ENCODE data around the gene ARHGAP26. TPM values are rescaled to one million over a fixed set of nuclear protein-coding genes. Genes with fewer than 3 reads are reported as not detected.

Gene ARHGAP26
- total RNA-seq, 6 experiments from 2014 or later: 6.7 to 14.5 (median 8.3) TPM

DNA sequence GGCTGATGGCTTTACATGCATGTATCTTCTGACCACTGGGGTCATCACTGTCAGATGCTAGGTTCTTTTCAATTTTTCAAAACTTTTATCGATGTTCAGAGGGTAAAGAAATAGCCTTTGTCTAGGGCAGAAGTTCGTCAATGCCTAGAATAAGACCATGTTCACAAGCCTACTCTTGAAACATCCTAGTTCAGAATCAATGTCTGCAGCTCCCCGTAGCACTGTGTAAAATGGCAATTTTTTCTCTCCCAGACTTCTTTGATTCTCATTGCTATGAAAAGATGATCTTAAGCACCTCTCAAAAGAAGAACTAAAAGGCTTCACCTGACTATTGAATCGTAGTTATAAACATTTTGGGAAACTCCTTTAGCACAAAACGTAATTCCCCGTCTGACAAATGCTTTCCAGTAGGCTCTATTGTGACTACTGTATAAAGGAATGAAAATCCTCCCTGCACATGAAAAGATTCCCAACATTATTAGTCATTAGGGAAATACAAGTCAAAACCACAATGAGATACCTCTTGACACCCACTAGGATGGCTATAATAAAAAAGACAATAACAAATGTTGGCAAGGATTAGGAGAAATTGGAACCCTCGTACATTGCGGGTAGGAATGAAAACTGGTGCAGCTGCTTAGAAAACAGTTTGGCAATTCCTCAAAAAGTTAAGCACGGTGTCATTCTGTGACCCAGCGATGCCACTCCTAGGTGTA is 263.5 kb downstream of the ARHGAP26 start:
- TF ChIP-seq, protein P1, sequence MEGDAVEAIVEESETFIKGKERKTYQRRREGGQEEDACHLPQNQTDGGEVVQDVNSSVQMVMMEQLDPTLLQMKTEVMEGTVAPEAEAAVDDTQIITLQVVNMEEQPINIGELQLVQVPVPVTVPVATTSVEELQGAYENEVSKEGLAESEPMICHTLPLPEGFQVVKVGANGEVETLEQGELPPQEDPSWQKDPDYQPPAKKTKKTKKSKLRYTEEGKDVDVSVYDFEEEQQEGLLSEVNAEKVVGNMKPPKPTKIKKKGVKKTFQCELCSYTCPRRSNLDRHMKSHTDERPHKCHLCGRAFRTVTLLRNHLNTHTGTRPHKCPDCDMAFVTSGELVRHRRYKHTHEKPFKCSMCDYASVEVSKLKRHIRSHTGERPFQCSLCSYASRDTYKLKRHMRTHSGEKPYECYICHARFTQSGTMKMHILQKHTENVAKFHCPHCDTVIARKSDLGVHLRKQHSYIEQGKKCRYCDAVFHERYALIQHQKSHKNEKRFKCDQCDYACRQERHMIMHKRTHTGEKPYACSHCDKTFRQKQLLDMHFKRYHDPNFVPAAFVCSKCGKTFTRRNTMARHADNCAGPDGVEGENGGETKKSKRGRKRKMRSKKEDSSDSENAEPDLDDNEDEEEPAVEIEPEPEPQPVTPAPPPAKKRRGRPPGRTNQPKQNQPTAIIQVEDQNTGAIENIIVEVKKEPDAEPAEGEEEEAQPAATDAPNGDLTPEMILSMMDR (IDR thresholded peaks at IDR 0.05): no peak
- TF ChIP-seq POLR2A (IDR thresholded peaks at IDR 0.05): no peak

GRCh38 chr5:143036146-143036927 is 266.2 kb downstream of the ARHGAP26 start:
- no peak for DNase-seq
- ATAC-seq: no peak
- intact Hi-C loops (cut with DNase I): no loop called here
- Histone ChIP-seq H3K9me3 (no peaks in the 10 kb centered on the region), H3K4me3 (no peak overlapping the region), H3K27me3 (no peaks in the 10 kb centered on the region), H3K4me1 (no peaks in the 10 kb centered on the region), H3K27ac (no peak overlapping the region), H3K36me3 (no peaks in the 10 kb centered on the region)
- 83% methylated on average over 4 of the region's 4 CpGs for WGBS (ENCODE audit: insufficient coverage, low coverage, low lambda C conversion rate, missing lambda C conversion rate)
- no peak for TF ChIP-seq POLR2A (IDR thresholded peaks at IDR 0.05)
- TF ChIP-seq, protein P1 (IDR thresholded peaks at IDR 0.05): no peak

More for the DNA sequence above, 263.5 kb downstream of the ARHGAP26 start:
- Histone ChIP-seq H3K4me3 (no peak overlapping the region), H3K27me3 (no peaks in the 10 kb centered on the region), H3K27ac (no peak overlapping the region), H3K9me3 (no peaks in the 10 kb centered on the region), H3K36me3 (no peaks in the 10 kb centered on the region), H3K4me1 (no peaks in the 10 kb centered on the region)
- intact Hi-C loops (cut with DNase I): no loop called here
- DNase-seq (no peak), ATAC-seq (no peak)
- 74% methylated on average over 10 of the region's 10 CpGs for WGBS (ENCODE audit: insufficient coverage, low coverage, low lambda C conversion rate, missing lambda C conversion rate)

DNA sequence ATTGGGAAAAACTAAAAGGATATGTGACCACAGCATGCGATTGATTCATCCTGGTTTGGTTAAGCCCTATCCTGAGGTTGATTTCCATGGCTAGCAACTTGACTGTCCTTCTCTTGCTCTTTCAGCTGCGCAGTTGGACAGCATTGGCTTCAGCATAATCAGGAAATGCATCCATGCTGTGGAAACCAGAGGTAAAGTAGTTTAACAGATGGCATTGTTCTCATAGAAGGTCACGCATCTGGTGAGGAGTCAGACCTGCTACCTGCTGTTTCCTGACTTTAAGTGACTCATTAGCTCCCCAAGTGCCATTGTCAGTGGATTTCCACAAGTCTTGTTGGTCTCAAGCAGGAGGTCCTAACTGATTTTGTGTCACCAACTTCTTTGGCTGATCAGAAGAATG is 266.9 kb downstream of the ARHGAP26 start:
- Histone ChIP-seq H3K36me3 (no peaks in the 10 kb centered on the region), H3K27ac (no peak overlapping the region), H3K4me1 (no peaks in the 10 kb centered on the region), H3K4me3 (no peak overlapping the region), H3K27me3 (no peaks in the 10 kb centered on the region), H3K9me3 (no peaks in the 10 kb centered on the region)
- 100% methylated on average over 3 of the region's 3 CpGs for WGBS (ENCODE audit: insufficient coverage, low coverage, low lambda C conversion rate, missing lambda C conversion rate)
- intact Hi-C loops (cut with DNase I): no loop called here
- TF ChIP-seq, protein P1 (IDR thresholded peaks at IDR 0.05): no peak
- TF ChIP-seq POLR2A (IDR thresholded peaks at IDR 0.05): no peak
- ATAC-seq (no peak), DNase-seq (no peak)

DNA sequence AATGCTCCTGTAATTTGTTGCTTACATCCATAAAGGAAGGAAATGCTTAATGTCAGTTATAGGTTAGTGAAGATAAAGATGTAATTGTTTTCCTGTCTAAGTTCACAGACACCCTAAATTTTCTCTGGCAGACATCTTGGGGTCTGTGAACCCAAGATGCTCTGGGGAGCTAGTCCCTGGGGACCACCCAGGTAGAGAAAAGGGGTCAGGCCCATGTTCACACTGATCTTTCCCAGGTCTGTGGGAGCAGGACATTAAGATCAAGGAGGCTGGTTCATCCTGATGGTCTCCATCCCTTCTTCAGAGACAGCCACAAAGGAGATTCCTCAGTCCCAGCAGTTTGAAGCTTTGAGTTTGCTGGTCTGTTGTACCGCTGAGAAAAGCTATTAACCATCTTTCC is 267.5 kb downstream of the ARHGAP26 start:
- H3K9me3 ChIP-seq: no peaks in the 10 kb centered on the region
- 100% methylated on average over 1 of the region's 1 CpG for WGBS (ENCODE audit: insufficient coverage, low coverage, low lambda C conversion rate, missing lambda C conversion rate)
- DNase-seq: no peak
- intact Hi-C loops (cut with DNase I): no loop called here
- H3K4me1 ChIP-seq: no peaks in the 10 kb centered on the region
- H3K4me3 ChIP-seq: no peak overlapping the region
- no peak for ATAC-seq
- no peaks in the 10 kb centered on the region for H3K27me3 ChIP-seq
- no peaks in the 10 kb centered on the region for H3K36me3 ChIP-seq
- TF ChIP-seq POLR2A (IDR thresholded peaks at IDR 0.05): no peak
- TF ChIP-seq, protein P1 (IDR thresholded peaks at IDR 0.05): no peak
- no peak overlapping the region for H3K27ac ChIP-seq
